ENCODE data around the gene MEGF8.

Gene MEGF8

GRCh38 chr19:42427313-42427712 lies 101.9 kb downstream of the MEGF8 start, which contains the start of gene LIPE:
Gene LIPE, minus strand, starts transcription at chr19:42427388. Its CDS starts 239 bp downstream, at chr19:42427149.
- no peak within 1 kb of the TSS for H3K4me3 ChIP-seq (ENCODE audit: low read length)
- H3K36me3 ChIP-seq (ENCODE audit: control insufficient read depth, insufficient read depth, low read length, severe bottlenecking) = no peaks in the 10 kb centered on the region
- no peaks in the 10 kb centered on the region for H3K27me3 ChIP-seq (replicated peaks; ENCODE audit: control insufficient read depth, insufficient read depth, low read length)
- DNase-seq (ENCODE audit: low read depth) = peak; percentile 24
- peaks cover 17% of the 10 kb centered on the region for H3K4me1 ChIP-seq (ENCODE audit: control insufficient read depth, insufficient read depth, low read length)
- no peaks in the 10 kb centered on the region for H3K9me3 ChIP-seq (ENCODE audit: control insufficient read depth, low read length)
- no peak within 1 kb of the TSS for H3K9ac ChIP-seq (ENCODE audit: low read length)

Measured in adipocyte (in vitro differentiated cells).